HG03025 (cell line): Measurements from ENCODE around the gene PLPP1.
"Not testable (repeated sequence)": the region's sequence is repeated elsewhere in the genome, so short reads cannot be mapped to it uniquely, and the experiment has no call there.

Experiments used
- ATAC-seq: cut with Tn5 transposase; IDR thresholded peaks from one replicate; pipeline ENCODE4 v1.9.1; 2021; ENCODE audit warnings: mild to moderate bottlenecking, moderate library complexity; ENCODE audit not compliant: unreplicated experiment, low FRiP score

Gene PLPP1

GRCh38 chr5:55509097-55509496 is 25.7 kb downstream of the PLPP1 start:
- no peak for ATAC-seq

- ATAC-seq, result no peak
Measured at GRCh38 chr5:55507574-55507973, 27.2 kb downstream of the PLPP1 start.

- not testable (repeated sequence) for ATAC-seq
Measured at GRCh38 chr5:55505711-55506110, 29.1 kb downstream of the PLPP1 start.

- not testable (repeated sequence) for ATAC-seq
Measured at GRCh38 chr5:55503917-55504316, 30.8 kb downstream of the PLPP1 start.

- ATAC-seq, result no peak
Measured at GRCh38 chr5:55502759-55503158, 32.0 kb downstream of the PLPP1 start.

GRCh38 chr5:55498457-55498856 is 36.3 kb downstream of the PLPP1 start:
- no peak for ATAC-seq

- no peak for ATAC-seq
Measured at GRCh38 chr5:55497712-55498111, 37.1 kb downstream of the PLPP1 start.

GRCh38 chr5:55495216-55495615 is 39.5 kb downstream of the PLPP1 start:
- ATAC-seq, result no peak

- no peak for ATAC-seq
Measured at GRCh38 chr5:55492449-55492848, 42.3 kb downstream of the PLPP1 start.

GRCh38 chr5:55485073-55485472 is 49.7 kb downstream of the PLPP1 start:
- ATAC-seq, result no peak

GRCh38 chr5:55484531-55484930 is 50.2 kb downstream of the PLPP1 start:
- no peak for ATAC-seq

- ATAC-seq, result no peak
Measured at GRCh38 chr5:55483885-55484284, 50.9 kb downstream of the PLPP1 start.

GRCh38 chr5:55481293-55481855 is 53.4 kb downstream of the PLPP1 start:
- ATAC-seq, result no peak

GRCh38 chr5:55480781-55481180 is 54.0 kb downstream of the PLPP1 start:
- no peak for ATAC-seq

GRCh38 chr5:55472642-55473041 is 62.1 kb downstream of the PLPP1 start:
- no peak for ATAC-seq

- no peak for ATAC-seq
Measured at GRCh38 chr5:55471468-55471867, 63.3 kb downstream of the PLPP1 start.

- ATAC-seq, result no peak
Measured at GRCh38 chr5:55470282-55470681, 64.5 kb downstream of the PLPP1 start.

- no peak for ATAC-seq
Measured at GRCh38 chr5:55469839-55470238, 64.9 kb downstream of the PLPP1 start.

- ATAC-seq, result no peak
Measured at GRCh38 chr5:55467862-55468551, 66.8 kb downstream of the PLPP1 start.

GRCh38 chr5:55463613-55464012 is 71.2 kb downstream of the PLPP1 start:
- ATAC-seq, result no peak

GRCh38 chr5:55459572-55459971 is 75.2 kb downstream of the PLPP1 start:
- ATAC-seq, result no peak

GRCh38 chr5:55456216-55456895 is 78.4 kb downstream of the PLPP1 start:
- ATAC-seq, result no peak
